Tibial nerve (tissue), 4 donors: Measurements from ENCODE around the gene FBXL14. TPM values are rescaled to one million over a fixed set of nuclear protein-coding genes. Genes with fewer than 3 reads are reported as not detected.

Experiments used
- DNase-seq, 2 donors: peaks; one replicate each; pipeline ENCODE4 v3.0.0-alpha.2; 2019; ENCODE audit warnings: low spot score in 2 of 2
- H3K27ac ChIP-seq, 4 donors: fragments of 200-600 bp; sonication (generic) in 3 of 4; one replicate each; pipeline ENCODE4 v1.5.1; 2017 to 2019; ENCODE audit warnings: mild to moderate bottlenecking in 1 of 4
- H3K27me3 ChIP-seq, 2 donors: fragments of 200-600 bp; sonication (generic) in 1 of 2; one replicate each; pipeline versions ENCODE4 v1.5.1 to v1.6.0; 2017 to 2019
- H3K36me3 ChIP-seq, 3 donors: fragments of 200-600 bp; sonication (generic); one replicate each; pipeline ENCODE4 v1.5.1; 2018 to 2019
- H3K4me1 ChIP-seq, 4 donors: fragments of 200-600 bp; sonication (generic) in 3 of 4; one replicate each; pipeline ENCODE4 v1.5.1; 2017 to 2019
- H3K4me3 ChIP-seq, 4 donors: fragments of 200-600 bp; sonication (generic) in 3 of 4; one replicate each; pipeline ENCODE4 v1.5.1; 2017 to 2019; ENCODE audit warnings: mild to moderate bottlenecking in 1 of 4, moderate library complexity in 1 of 4
- H3K9me3 ChIP-seq, 4 donors: fragments of 200-600 bp; sonication (generic) in 3 of 4; one replicate each; pipeline ENCODE4 v1.5.1; 2017 to 2019
- EP300 ChIP-seq, 2 donors: sonication (generic); formaldehyde crosslinking; IDR thresholded peaks; one replicate each; pipeline ENCODE4 v1.6.1; 2017; ENCODE audit warnings: antibody characterized with exemption in 2 of 2, mild to moderate bottlenecking in 1 of 2
- POLR2A ChIP-seq, 2 donors: fragments of 450-650 bp; IDR thresholded peaks; one replicate each; pipeline ENCODE4 v1.6.1; 2017; ENCODE audit warnings: antibody characterized with exemption in 2 of 2, mild to moderate bottlenecking in 2 of 2, moderate library complexity in 2 of 2
- WGBS, 2 donors: methylation state at CpG; one replicate each; pipeline ENCODE4 v1.1.5; 2018; 5-methylcytosine and 5-hydroxymethylcytosine counted together
- total RNA-seq, 4 donors: library from RNA; depleted of rRNA; stranded (reverse); fragments of >200 nt; gene quantifications; one replicate each; pipeline ENCODE4 v1.1.0, GENCODE V29; 2016
- TF ChIP-seq, protein P1 (sequence below), 5 experiments: fragments of 200-600 bp in 3 of 5; fragments of 450-650 bp in 2 of 5; sonication (generic) in 3 of 5; IDR thresholded peaks; one replicate each; pipeline ENCODE4 v1.5.1; 2016 to 2019; ENCODE audit warnings: antibody characterized with exemption in 5 of 5, mild to moderate bottlenecking in 3 of 5, moderate library complexity in 2 of 5

The FBXL14 gene
- total RNA-seq, 4 donors from 2014 or later, result 11.7 to 21.4 (median 17.3) TPM

DNA sequence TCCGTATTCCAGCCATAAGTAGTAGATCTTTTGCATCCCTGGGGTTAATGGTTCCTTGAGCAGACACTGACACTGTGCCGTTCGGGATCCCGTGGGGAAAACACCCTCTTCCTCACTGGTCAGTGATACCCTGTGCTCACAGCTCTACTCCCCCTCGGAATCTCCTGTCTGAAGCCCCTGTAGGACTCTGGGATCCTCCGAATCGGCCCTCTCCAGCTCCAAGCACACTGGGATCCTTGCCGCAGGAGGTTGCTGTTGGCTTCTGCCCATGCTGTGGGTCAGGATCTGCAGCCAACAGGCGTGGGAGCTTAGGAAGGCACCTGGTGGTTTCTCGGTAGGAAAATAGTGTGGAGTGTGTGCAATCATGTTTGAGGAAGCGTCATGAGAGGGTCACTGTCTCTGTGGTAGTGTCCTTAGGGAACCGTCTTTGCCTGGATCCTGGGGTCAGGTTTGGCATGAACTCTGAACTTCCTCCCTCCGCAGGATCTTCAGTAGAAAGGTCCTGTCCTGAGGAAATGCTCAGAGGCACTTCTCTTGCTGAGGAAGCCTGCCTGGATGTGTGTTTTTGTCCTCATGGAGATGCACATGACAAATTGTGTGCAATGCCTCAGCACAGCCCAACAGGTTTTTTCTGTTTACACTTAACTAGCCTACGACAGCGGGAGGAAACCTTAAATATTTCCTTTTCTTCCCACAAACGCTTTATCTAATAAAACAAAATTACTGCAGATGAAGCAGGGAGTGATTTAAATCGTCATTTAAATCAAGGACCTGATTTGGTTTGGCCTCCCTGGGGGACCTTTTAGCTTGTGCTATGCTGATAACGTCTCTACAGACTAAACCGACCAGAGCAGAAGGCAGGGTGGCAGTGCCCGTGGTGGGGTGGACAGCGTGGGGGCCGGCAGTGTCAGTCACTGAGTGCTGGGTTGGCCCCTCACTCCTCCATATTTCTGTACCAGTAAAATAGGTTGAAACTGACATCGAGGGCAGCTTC is 18.7 kb downstream of the FBXL14 start:
- Histone ChIP-seq H3K9me3 (no peaks in the 10 kb centered on the region), H3K4me1 (peaks cover 0 to 29% (median 8%) of the 10 kb centered on the region in 4 donors), H3K4me3 (peak overlapping the region in 1 of 4 donors; percentile 30), H3K36me3 (peaks cover 0 to under 1% (median 0%) of the 10 kb centered on the region in 3 donors), H3K27ac (peak overlapping the region in 3 of 4 donors; percentile 37 to 65 (median 61)), H3K27me3 (no peaks in the 10 kb centered on the region)
- DNase-seq, result no peak
- TF ChIP-seq, protein P1, sequence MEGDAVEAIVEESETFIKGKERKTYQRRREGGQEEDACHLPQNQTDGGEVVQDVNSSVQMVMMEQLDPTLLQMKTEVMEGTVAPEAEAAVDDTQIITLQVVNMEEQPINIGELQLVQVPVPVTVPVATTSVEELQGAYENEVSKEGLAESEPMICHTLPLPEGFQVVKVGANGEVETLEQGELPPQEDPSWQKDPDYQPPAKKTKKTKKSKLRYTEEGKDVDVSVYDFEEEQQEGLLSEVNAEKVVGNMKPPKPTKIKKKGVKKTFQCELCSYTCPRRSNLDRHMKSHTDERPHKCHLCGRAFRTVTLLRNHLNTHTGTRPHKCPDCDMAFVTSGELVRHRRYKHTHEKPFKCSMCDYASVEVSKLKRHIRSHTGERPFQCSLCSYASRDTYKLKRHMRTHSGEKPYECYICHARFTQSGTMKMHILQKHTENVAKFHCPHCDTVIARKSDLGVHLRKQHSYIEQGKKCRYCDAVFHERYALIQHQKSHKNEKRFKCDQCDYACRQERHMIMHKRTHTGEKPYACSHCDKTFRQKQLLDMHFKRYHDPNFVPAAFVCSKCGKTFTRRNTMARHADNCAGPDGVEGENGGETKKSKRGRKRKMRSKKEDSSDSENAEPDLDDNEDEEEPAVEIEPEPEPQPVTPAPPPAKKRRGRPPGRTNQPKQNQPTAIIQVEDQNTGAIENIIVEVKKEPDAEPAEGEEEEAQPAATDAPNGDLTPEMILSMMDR (IDR thresholded peaks at IDR 0.05), result no peak
- TF ChIP-seq EP300 (IDR thresholded peaks at IDR 0.05), result no peak
- no peak for TF ChIP-seq POLR2A (IDR thresholded peaks at IDR 0.05)
- 48 to 51% methylated on average over 23 of the region's 23 CpGs for WGBS, 2 donors

DNA sequence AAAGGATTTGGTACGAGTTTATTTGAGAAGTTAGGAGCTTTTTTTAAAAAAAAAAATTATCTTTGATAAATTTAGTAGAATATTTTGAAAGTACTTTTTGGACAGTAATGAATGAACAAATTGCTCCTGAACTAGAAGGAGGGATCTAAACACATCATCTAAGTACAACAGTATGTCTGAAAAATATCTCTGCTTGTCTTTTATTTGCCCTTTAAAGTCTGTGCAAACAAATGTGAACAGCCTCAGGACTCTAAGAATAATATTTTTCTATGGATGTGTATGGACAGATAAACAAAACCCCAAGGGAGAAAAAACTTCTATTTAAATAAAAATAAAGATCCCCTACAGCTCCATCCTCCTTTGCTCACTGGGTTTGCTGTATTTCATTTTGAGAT is 19.5 kb downstream of the FBXL14 start:
- Histone ChIP-seq H3K27ac (no peak overlapping the region), H3K9me3 (no peaks in the 10 kb centered on the region), H3K4me1 (peaks cover 0 to 29% (median 8%) of the 10 kb centered on the region in 4 donors), H3K36me3 (peaks cover 0 to 8% (median 0%) of the 10 kb centered on the region in 3 donors), H3K4me3 (no peak overlapping the region), H3K27me3 (no peaks in the 10 kb centered on the region)
- WGBS, 2 donors, result 48 to 63% methylated on average over 1 of the region's 1 CpG
- TF ChIP-seq POLR2A (IDR thresholded peaks at IDR 0.05), result no peak
- TF ChIP-seq EP300 (IDR thresholded peaks at IDR 0.05), result no peak
- TF ChIP-seq, protein P1 (IDR thresholded peaks at IDR 0.05), result no peak
- DNase-seq, result no peak

DNA sequence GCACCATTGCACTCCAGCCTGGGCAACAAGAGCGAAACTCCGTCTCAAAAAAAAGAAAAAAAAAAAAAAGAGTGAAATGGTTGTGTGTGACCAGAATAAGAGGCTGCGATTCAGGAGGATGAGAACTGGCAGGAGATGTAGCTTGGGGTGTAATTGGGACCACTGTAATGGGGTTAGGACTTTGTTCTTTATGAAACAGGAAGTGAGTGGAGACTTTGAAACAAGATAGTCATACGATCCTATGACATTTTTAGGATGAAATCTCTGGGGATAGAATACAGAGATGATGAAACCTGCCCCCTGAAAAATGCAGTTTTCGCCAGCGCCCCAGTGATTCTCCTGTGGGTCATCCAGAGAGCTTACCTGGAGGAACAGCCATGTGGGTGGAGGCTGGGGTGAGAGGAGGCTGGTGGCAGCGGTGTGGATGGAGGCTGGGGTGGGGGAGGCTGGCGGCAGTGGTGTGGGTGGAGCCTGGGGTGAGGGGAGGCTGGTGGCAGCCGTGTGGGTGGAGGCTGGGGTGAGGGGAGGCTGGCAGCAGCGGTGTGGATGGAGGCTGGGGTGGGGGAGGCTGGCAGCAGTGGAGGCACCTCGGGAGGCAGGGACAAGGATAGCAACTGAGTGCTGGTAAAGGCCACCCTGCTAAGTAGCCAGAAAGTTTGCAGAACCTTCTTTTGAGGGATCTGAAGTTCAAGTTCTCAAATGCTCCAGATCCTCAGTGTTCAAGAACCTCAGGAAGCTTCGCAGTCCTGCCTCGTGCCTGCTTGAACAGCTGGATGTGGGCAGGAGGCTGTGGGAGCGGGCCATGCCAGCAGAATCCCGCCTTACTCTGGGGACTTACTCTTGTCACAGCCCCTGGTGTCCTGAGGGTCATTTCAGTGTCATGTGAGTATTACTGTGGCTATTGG is 20.2 kb downstream of the FBXL14 start:
- 72 to 74% methylated on average over 14 to 15 of the region's 15 CpGs for WGBS, 2 donors
- Histone ChIP-seq H3K4me1 (peaks cover 0 to 29% (median 8%) of the 10 kb centered on the region in 4 donors), H3K27ac (no peak overlapping the region), H3K27me3 (no peaks in the 10 kb centered on the region), H3K4me3 (no peak overlapping the region), H3K36me3 (peaks cover 0 to 8% (median 0%) of the 10 kb centered on the region in 3 donors), H3K9me3 (no peaks in the 10 kb centered on the region)
- no peak for DNase-seq
- TF ChIP-seq EP300 (IDR thresholded peaks at IDR 0.05) (no peak), POLR2A (IDR thresholded peaks at IDR 0.05) (no peak)
- TF ChIP-seq, protein P1 (IDR thresholded peaks at IDR 0.05), result no peak

DNA sequence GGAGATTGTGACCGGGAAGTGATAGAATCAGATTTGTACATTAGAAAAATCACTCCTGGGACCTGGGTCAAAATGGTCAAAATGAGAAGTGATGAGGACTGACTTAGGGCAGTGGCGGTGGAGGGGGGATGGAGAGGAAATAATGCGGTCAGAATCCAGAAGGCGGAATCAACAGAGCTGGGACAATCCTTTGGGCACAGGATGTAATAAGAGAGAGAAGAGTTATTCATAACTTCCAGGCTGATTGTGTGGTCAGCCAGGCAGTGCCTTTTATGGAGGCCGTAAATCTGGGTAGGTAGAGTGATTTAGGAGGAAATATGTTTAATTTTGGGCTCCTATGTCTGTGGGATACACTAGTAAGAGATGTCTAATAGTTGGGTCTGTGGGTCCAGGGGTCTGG is 21.6 kb downstream of the FBXL14 start:
- DNase-seq, result no peak
- 74 to 75% methylated on average over 5 of the region's 5 CpGs for WGBS, 2 donors
- Histone ChIP-seq H3K27ac (no peak overlapping the region), H3K36me3 (peaks cover 0 to 8% (median 0%) of the 10 kb centered on the region in 3 donors), H3K9me3 (no peaks in the 10 kb centered on the region), H3K4me1 (peaks cover 0 to 29% (median 8%) of the 10 kb centered on the region in 4 donors), H3K4me3 (no peak overlapping the region), H3K27me3 (no peaks in the 10 kb centered on the region)
- TF ChIP-seq, protein P1 (IDR thresholded peaks at IDR 0.05), result no peak
- TF ChIP-seq EP300 (IDR thresholded peaks at IDR 0.05) (no peak), POLR2A (IDR thresholded peaks at IDR 0.05) (no peak)
